Fibroblast of lung (primary cell): Measurements from ENCODE around the gene TSPAN18. TPM values are rescaled to one million over a fixed set of nuclear protein-coding genes. Genes with fewer than 3 reads are reported as not detected.

Experiments
- DNase-seq, 2 donors: peaks; one replicate each; pipeline versions ENCODE4 v3.0.0 to v3.0.0-alpha.2; 2010; ENCODE audit warnings: low read depth in 2 of 2
- H2AFZ ChIP-seq: 2 replicates; pipeline ENCODE4 v1.5.1; 2012; ENCODE audit warnings: low read length, control low read depth, inconsistent platforms
- H3K27ac ChIP-seq: 2 replicates; pipeline ENCODE4 v1.5.1; 2011; ENCODE audit warnings: low read length, control low read depth; ENCODE audit not compliant: insufficient read depth
- H3K27me3 ChIP-seq: 2 replicates; pipeline ENCODE4 v1.5.1; 2011; ENCODE audit warnings: mild to moderate bottlenecking, low read length; ENCODE audit not compliant: control insufficient read depth, insufficient read depth
- H3K36me3 ChIP-seq: 2 replicates; pipeline ENCODE4 v1.5.1; 2011; ENCODE audit warnings: low read length; ENCODE audit not compliant: control insufficient read depth, insufficient read depth
- H3K4me1 ChIP-seq: 2 replicates; pipeline ENCODE4 v1.5.1; 2011; ENCODE audit warnings: low read length; ENCODE audit not compliant: control insufficient read depth, insufficient read depth; ENCODE audit errors: extremely low read depth
- H3K4me2 ChIP-seq: 2 replicates; pipeline ENCODE4 v1.5.1; 2011; ENCODE audit warnings: low read length, control low read depth; ENCODE audit not compliant: insufficient read depth; ENCODE audit errors: extremely low read depth
- H3K4me3 ChIP-seq, 4 experiments: fragments of 200-600 bp in 1 of 4; sonication (generic) in 1 of 4; replicated peaks in 1 of 4; 2 replicates each; pipeline ENCODE4 v1.5.1; 2011 to 2016; ENCODE audit warnings: low read length in 4 of 4, low read depth in 3 of 4, mild to moderate bottlenecking in 3 of 4, control low read depth in 2 of 4, inconsistent platforms in 1 of 4, mixed read lengths in 1 of 4; ENCODE audit not compliant: insufficient read depth in 1 of 4; ENCODE audit errors: control extremely low read depth in 1 of 4
- H3K79me2 ChIP-seq: 2 replicates; pipeline ENCODE4 v1.5.1; 2012; ENCODE audit warnings: mild to moderate bottlenecking, low read length, inconsistent platforms; ENCODE audit not compliant: control insufficient read depth, insufficient read depth
- H3K9ac ChIP-seq: 2 replicates; pipeline ENCODE4 v1.5.1; 2011; ENCODE audit warnings: mild to moderate bottlenecking, low read length, control low read depth; ENCODE audit not compliant: insufficient read depth
- H3K9me3 ChIP-seq: 2 replicates; pipeline ENCODE4 v1.5.1; 2012; ENCODE audit warnings: low read depth, low read length; ENCODE audit not compliant: control insufficient read depth, insufficient read depth
- H4K20me1 ChIP-seq: 2 replicates; pipeline ENCODE4 v1.5.1; 2011; ENCODE audit warnings: low read length; ENCODE audit not compliant: control insufficient read depth, insufficient read depth; ENCODE audit errors: extremely low read depth
- EZH2 ChIP-seq: IDR thresholded peaks from 2 replicates; pipeline ENCODE4 v1.5.1; 2012; ENCODE audit warnings: low read length, control low read depth, mild to moderate bottlenecking; ENCODE audit errors: missing control alignments
- polyA plus RNA-seq, 2 donors: library from polyadenylated mRNA; depleted of rRNA in 1 of 2; stranded (reverse) in 1 of 2; unstranded in 1 of 2; fragments of >200 nt; gene quantifications; 2 replicates each; pipeline ENCODE4 v1.2.1, GENCODE V29; 2011 to 2012; ENCODE audit warnings: missing spikeins in 1 of 2
- total RNA-seq: library from RNA; depleted of rRNA; stranded (reverse); fragments of >200 nt; gene quantifications from 2 replicates; pipeline ENCODE4 v1.2.1, GENCODE V29; 2014
- TF ChIP-seq, protein P1 (sequence below), 2 donors: IDR thresholded peaks in 1 of 2; conservative IDR thresholded peaks in 1 of 2; 1 replicate in 1 of 2; 2 replicates in 1 of 2; pipeline ENCODE4 v1.5.1; 2011 to 2012; ENCODE audit warnings: low read length in 2 of 2, control low read depth in 1 of 2, inconsistent platforms in 1 of 2, low read depth in 1 of 2, mild to moderate bottlenecking in 1 of 2

TSPAN18 gene
- total and polyA plus RNA-seq, 2 donors (not counting 1 experiment from before 2014, with no cell fraction given) = 0.15 TPM; not detected in 1

GRCh38 chr11:44968510-44968909 is 241.7 kb downstream of the TSPAN18 start:
- no peak for DNase-seq
- Histone ChIP-seq H3K4me3 (no peak overlapping the region), H3K4me2 (no peak overlapping the region), H3K79me2 (no peaks in the 10 kb centered on the region), H3K27me3 (peaks cover 17% of the 10 kb centered on the region), H4K20me1 (no peaks in the 10 kb centered on the region), H3K9me3 (no peaks in the 10 kb centered on the region), H2AFZ (no peak overlapping the region), H3K9ac (no peak overlapping the region), H3K27ac (no peak overlapping the region), H3K4me1 (no peaks in the 10 kb centered on the region), H3K36me3 (no peaks in the 10 kb centered on the region)
- TF ChIP-seq, protein P1, sequence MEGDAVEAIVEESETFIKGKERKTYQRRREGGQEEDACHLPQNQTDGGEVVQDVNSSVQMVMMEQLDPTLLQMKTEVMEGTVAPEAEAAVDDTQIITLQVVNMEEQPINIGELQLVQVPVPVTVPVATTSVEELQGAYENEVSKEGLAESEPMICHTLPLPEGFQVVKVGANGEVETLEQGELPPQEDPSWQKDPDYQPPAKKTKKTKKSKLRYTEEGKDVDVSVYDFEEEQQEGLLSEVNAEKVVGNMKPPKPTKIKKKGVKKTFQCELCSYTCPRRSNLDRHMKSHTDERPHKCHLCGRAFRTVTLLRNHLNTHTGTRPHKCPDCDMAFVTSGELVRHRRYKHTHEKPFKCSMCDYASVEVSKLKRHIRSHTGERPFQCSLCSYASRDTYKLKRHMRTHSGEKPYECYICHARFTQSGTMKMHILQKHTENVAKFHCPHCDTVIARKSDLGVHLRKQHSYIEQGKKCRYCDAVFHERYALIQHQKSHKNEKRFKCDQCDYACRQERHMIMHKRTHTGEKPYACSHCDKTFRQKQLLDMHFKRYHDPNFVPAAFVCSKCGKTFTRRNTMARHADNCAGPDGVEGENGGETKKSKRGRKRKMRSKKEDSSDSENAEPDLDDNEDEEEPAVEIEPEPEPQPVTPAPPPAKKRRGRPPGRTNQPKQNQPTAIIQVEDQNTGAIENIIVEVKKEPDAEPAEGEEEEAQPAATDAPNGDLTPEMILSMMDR (conservative IDR thresholded peaks at IDR 0.05 in 1 of 2, IDR thresholded peaks at IDR 0.05 in 1 of 2; ENCODE audit: low read depth in 1 of 2, low read length in 2 of 2) = no peak
- no peak for TF ChIP-seq EZH2

DNA sequence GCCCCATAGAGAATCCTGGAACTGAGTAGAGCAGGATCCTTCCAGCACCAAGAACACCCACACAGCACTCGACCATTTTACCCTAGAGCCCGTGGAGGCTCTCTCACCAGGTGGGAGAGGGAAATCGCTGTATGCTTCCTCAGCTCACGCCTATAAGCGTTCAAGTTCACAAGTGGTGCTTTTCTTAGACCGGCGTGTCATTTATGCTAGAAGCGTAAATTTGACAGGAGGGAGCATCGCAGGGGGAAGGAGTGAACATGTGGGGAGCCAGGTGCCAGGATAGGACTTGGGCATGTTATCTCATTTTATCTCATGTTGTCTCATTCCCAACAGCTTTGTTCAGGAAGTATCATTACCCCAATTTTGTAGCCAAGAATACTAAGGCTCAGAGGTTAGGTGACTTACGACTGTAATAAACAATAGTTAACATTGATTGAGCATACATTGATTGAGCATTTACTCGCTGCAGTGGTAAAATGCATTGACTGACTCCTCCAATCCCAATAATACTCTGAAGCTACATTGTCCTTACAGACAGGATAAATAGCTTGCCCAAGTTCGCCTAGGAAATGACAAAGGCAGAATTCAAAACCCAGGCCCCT is 243.0 kb downstream of the TSPAN18 start:
- no peaks in the 10 kb centered on the region for H4K20me1 ChIP-seq
- no peaks in the 10 kb centered on the region for H3K4me1 ChIP-seq
- H3K4me3 ChIP-seq = no peak overlapping the region
- H3K27me3 ChIP-seq = peaks cover 17% of the 10 kb centered on the region
- no peak overlapping the region for H2AFZ ChIP-seq
- TF ChIP-seq, protein P1 (conservative IDR thresholded peaks at IDR 0.05 in 1 of 2, IDR thresholded peaks at IDR 0.05 in 1 of 2; ENCODE audit: low read depth in 1 of 2, low read length in 2 of 2) = no peak
- TF ChIP-seq EZH2 = no peak
- H3K9ac ChIP-seq = no peak overlapping the region
- DNase-seq = no peak
- no peaks in the 10 kb centered on the region for H3K9me3 ChIP-seq
- no peak overlapping the region for H3K27ac ChIP-seq
- no peaks in the 10 kb centered on the region for H3K79me2 ChIP-seq
- no peak overlapping the region for H3K4me2 ChIP-seq
- H3K36me3 ChIP-seq = no peaks in the 10 kb centered on the region

DNA sequence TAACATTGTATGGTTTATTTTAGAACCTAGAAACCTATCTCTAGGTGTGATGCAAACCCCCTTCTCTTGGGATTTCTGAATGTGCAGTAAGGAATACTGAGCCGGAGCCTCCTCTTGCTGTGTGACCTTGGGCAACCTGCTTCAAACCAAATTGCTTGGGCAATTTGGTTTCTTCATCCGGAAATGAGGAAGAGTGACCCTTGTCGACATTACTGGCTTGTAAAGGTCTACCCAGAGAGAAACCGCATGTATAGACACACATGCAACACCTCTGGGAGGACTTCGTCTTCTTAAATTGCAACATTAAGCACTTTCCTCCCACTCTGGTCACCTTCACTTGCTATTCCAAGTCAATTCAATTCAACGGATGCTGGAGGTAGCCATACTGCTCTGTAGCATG is 243.5 kb downstream of the TSPAN18 start:
- no peak overlapping the region for H3K9ac ChIP-seq
- H3K27ac ChIP-seq = no peak overlapping the region
- H3K9me3 ChIP-seq = no peaks in the 10 kb centered on the region
- no peaks in the 10 kb centered on the region for H4K20me1 ChIP-seq
- no peaks in the 10 kb centered on the region for H3K4me1 ChIP-seq
- no peak overlapping the region for H3K4me2 ChIP-seq
- H2AFZ ChIP-seq = no peak overlapping the region
- no peaks in the 10 kb centered on the region for H3K79me2 ChIP-seq
- H3K4me3 ChIP-seq = no peak overlapping the region
- TF ChIP-seq, protein P1 (conservative IDR thresholded peaks at IDR 0.05 in 1 of 2, IDR thresholded peaks at IDR 0.05 in 1 of 2; ENCODE audit: low read depth in 1 of 2, low read length in 2 of 2) = no peak
- TF ChIP-seq EZH2 = no peak
- no peak for DNase-seq
- H3K27me3 ChIP-seq = peaks cover 15% of the 10 kb centered on the region
- no peaks in the 10 kb centered on the region for H3K36me3 ChIP-seq
